ENCODE data around the gene SGK1.
A peak's percentile ranks its signal among the peaks of the same experiment; 100 is the strongest.
"Not testable (repeated sequence)": the region's sequence is repeated elsewhere in the genome, so short reads cannot be mapped to it uniquely, and the experiment has no call there.

Gene SGK1

GRCh38 chr6:134217798-134218140 is 100.1 kb downstream of the SGK1 start:
- DNase-seq (ENCODE audit: low read depth), result no peak
- no peak overlapping the region for H3K4me3 ChIP-seq (ENCODE audit: low read depth, low read length)
- TF ChIP-seq CTCF (IDR thresholded peaks at IDR 0.05; ENCODE audit: insufficient read depth, low read depth, low read length, missing control alignments), result no peak

- no peak for DNase-seq (ENCODE audit: low read depth)
- no peak for TF ChIP-seq CTCF (IDR thresholded peaks at IDR 0.05; ENCODE audit: insufficient read depth, low read depth, low read length, missing control alignments)
- H3K4me3 ChIP-seq (ENCODE audit: low read depth, low read length), result no peak overlapping the region
Observed at GRCh38 chr6:134217105-134217797, 100.7 kb downstream of the SGK1 start.

GRCh38 chr6:134216301-134217010 is 101.5 kb downstream of the SGK1 start:
- no peak for TF ChIP-seq CTCF (IDR thresholded peaks at IDR 0.05; ENCODE audit: insufficient read depth, low read depth, low read length, missing control alignments)
- no peak overlapping the region for H3K4me3 ChIP-seq (ENCODE audit: low read depth, low read length)
- DNase-seq (ENCODE audit: low read depth), result peak; percentile 38

- DNase-seq (ENCODE audit: low read depth), result not testable (repeated sequence)
Observed at GRCh38 chr6:134213410-134213809, 104.5 kb downstream of the SGK1 start.

GRCh38 chr6:134211297-134211696 is 106.6 kb downstream of the SGK1 start:
- no peak overlapping the region for H3K4me3 ChIP-seq (ENCODE audit: low read depth, low read length)
- DNase-seq (ENCODE audit: low read depth), result no peak
- no peak for TF ChIP-seq CTCF (IDR thresholded peaks at IDR 0.05; ENCODE audit: insufficient read depth, low read depth, low read length, missing control alignments)

More at GRCh38 chr6:134213410-134213809, 104.5 kb downstream of the SGK1 start:
- not testable (repeated sequence) for H3K4me3 ChIP-seq (ENCODE audit: low read depth, low read length)

GRCh38 chr6:134207421-134207820 is 110.5 kb downstream of the SGK1 start:
- no peak for TF ChIP-seq CTCF (IDR thresholded peaks at IDR 0.05; ENCODE audit: insufficient read depth, low read depth, low read length, missing control alignments)
- H3K4me3 ChIP-seq (ENCODE audit: low read depth, low read length), result no peak overlapping the region
- no peak for DNase-seq (ENCODE audit: low read depth)

GRCh38 chr6:134205366-134205765 is 112.5 kb downstream of the SGK1 start:
- no peak for DNase-seq (ENCODE audit: low read depth)
- no peak for TF ChIP-seq CTCF (IDR thresholded peaks at IDR 0.05; ENCODE audit: insufficient read depth, low read depth, low read length, missing control alignments)
- H3K4me3 ChIP-seq (ENCODE audit: low read depth, low read length), result no peak overlapping the region

- DNase-seq (ENCODE audit: low read depth), result not testable (repeated sequence)
Observed at GRCh38 chr6:134204759-134205158, 113.2 kb downstream of the SGK1 start.

More at GRCh38 chr6:134204759-134205158, 113.2 kb downstream of the SGK1 start:
- not testable (repeated sequence) for H3K4me3 ChIP-seq (ENCODE audit: low read depth, low read length)

All from GM12865 (cell line).